BE2C (cell line): ENCODE data around the gene FLII. TPM values are rescaled to one million over a fixed set of nuclear protein-coding genes. Genes with fewer than 3 reads are reported as not detected.
"Not testable (repeated sequence)": the region's sequence is repeated elsewhere in the genome, so short reads cannot be mapped to it uniquely, and the experiment has no call there.

Experiments
- DNase-seq: peaks from one replicate; pipeline ENCODE4 v3.0.0-alpha.2; 2020
- H3K27me3 ChIP-seq: fragments of 250-450 bp; sonication (Bioruptor Pico); 2 replicates; pipeline ENCODE4 v1.5.1; 2020; ENCODE audit warnings: mild to moderate bottlenecking
- H3K36me3 ChIP-seq: fragments of 250-450 bp; sonication (Bioruptor Pico); 2 replicates; pipeline ENCODE4 v1.5.1; 2020; ENCODE audit warnings: mild to moderate bottlenecking
- H3K4me1 ChIP-seq: fragments of 250-450 bp; sonication (Bioruptor Pico); 2 replicates; pipeline ENCODE4 v1.5.1; 2020
- H3K4me3 ChIP-seq: 2 replicates; pipeline ENCODE4 v1.5.1; 2011; ENCODE audit warnings: low read depth, low read length
- H3K9me3 ChIP-seq: fragments of 250-450 bp; sonication (Bioruptor Pico); 2 replicates; pipeline ENCODE4 v1.5.1; 2020
- CTCF ChIP-seq: IDR thresholded peaks from 2 replicates; pipeline ENCODE4 v1.5.1; 2012; ENCODE audit warnings: mild to moderate bottlenecking, low read depth, low read length
- polyA plus RNA-seq: library from polyadenylated mRNA; unstranded; fragments of >200 nt; gene quantifications from one replicate; pipeline ENCODE4 v1.2.1, GENCODE V29; 2012; ENCODE audit warnings: low read depth, missing spikeins; ENCODE audit not compliant: insufficient read length, insufficient read depth

Gene FLII
- polyA plus RNA-seq = 98.2 TPM

DNA sequence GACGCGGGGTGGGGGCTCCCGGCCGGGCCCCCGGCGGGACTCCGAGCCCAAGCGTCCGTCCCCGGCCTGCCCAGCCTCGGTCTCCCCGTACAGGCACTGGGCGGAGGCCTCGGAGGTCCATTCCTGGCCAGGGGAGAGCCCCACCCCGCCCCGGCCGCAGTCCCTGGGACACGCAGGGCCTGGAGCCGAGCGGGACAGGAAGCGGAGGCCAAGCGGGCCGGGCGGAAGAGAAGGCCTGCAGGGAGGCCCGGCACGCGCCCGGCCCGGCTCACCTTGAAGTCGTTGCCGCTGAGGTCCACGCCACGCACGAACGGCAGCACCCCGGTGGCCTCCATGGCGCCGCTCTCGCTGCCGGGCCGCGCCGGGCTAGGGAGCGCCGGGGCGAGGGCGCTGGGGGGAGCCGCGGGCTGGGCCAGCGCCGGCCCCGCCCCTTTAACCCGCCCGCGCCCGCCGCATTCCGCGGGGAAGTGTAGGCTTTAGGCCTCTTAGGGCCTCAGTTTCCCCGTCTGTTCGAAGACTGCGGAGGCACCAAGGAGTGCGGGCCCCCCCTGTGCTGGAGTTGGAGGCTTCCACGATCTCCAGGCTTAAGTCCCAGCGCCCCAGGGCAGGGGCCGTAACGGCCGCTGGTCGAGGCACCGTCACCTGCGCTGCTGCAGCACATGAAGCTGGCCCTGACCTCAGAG lies at the start of gene FLII:
TSS of gene FLII (minus strand) at position 383 of the 683 bp plus-strand sequence. CDS start at position 335, 48 bp downstream.
- no peak for TF ChIP-seq CTCF
- no peaks in the 10 kb centered on the region for H3K27me3 ChIP-seq
- no peaks in the 10 kb centered on the region for H3K9me3 ChIP-seq
- H3K4me1 ChIP-seq = no peaks in the 10 kb centered on the region; the same call in 1 of the 2 replicates
- peak; percentile 30 for DNase-seq
- no peaks in the 10 kb centered on the region for H3K36me3 ChIP-seq
- H3K4me3 ChIP-seq = peak within 1 kb of the TSS; percentile 70

GRCh38 chr17:18303206-18303605 lies 44.7 kb upstream of the FLII start:
- not testable (repeated sequence) for H3K4me1 ChIP-seq, H3K4me3 ChIP-seq, H3K9me3 ChIP-seq, H3K27me3 ChIP-seq, DNase-seq
- H3K36me3 ChIP-seq = peaks cover 22% of the 10 kb centered on the region

- Histone ChIP-seq H3K9me3 (no peaks in the 10 kb centered on the region), H3K27me3 (no peaks in the 10 kb centered on the region), H3K4me3 (no peak overlapping the region), H3K36me3 (peaks cover 16% of the 10 kb centered on the region), H3K4me1 (no peaks in the 10 kb centered on the region)
- DNase-seq = no peak
- no peak for TF ChIP-seq CTCF
These were observed 42.4 kb upstream of the FLII start for GRCh38 chr17:18300725-18301480.

GRCh38 chr17:18298061-18298460 lies 39.5 kb upstream of the FLII start:
- H3K36me3 ChIP-seq = not testable (repeated sequence)

GRCh38 chr17:18291718-18292540 lies 33.4 kb upstream of the FLII start:
- no peak for TF ChIP-seq CTCF
- H3K27me3 ChIP-seq = no peaks in the 10 kb centered on the region
- H3K36me3 ChIP-seq = peaks cover 19% of the 10 kb centered on the region
- H3K4me1 ChIP-seq = no peaks in the 10 kb centered on the region
- no peaks in the 10 kb centered on the region for H3K9me3 ChIP-seq
- H3K4me3 ChIP-seq = no peak overlapping the region
- no peak for DNase-seq

More at GRCh38 chr17:18298061-18298460, 39.5 kb upstream of the FLII start:
- not testable (repeated sequence) for H3K4me1 ChIP-seq, H3K4me3 ChIP-seq, H3K9me3 ChIP-seq, DNase-seq, H3K27me3 ChIP-seq

GRCh38 chr17:18285296-18285695 lies 26.8 kb upstream of the FLII start:
- Histone ChIP-seq H3K4me3 (no peak overlapping the region), H3K9me3 (no peaks in the 10 kb centered on the region), H3K36me3 (peaks cover 42% of the 10 kb centered on the region), H3K27me3 (no peaks in the 10 kb centered on the region), H3K4me1 (no peaks in the 10 kb centered on the region)
- no peak for DNase-seq
- TF ChIP-seq CTCF = no peak
